Colonic mucosa (tissue), 4 donors: Measurements from ENCODE around the gene FES. TPM values are rescaled to one million over a fixed set of nuclear protein-coding genes. Genes with fewer than 3 reads are reported as not detected.

Source experiments
- DNase-seq: peaks from one replicate; pipeline ENCODE4 v3.0.0-alpha.2; 2020
- H3K27ac ChIP-seq: fragments of 200-600 bp; one replicate; pipeline ENCODE4 v1.8.0; 2021
- H3K27me3 ChIP-seq: fragments of 200-600 bp; one replicate; pipeline ENCODE4 v1.8.0; 2021
- H3K36me3 ChIP-seq: fragments of 200-600 bp; one replicate; pipeline ENCODE4 v1.8.0; 2021
- H3K4me1 ChIP-seq: fragments of 200-600 bp; one replicate; pipeline ENCODE4 v1.8.0; 2021; ENCODE audit warnings: mild to moderate bottlenecking
- H3K4me3 ChIP-seq: fragments of 200-600 bp; one replicate; pipeline ENCODE4 v1.8.0; 2021
- H3K9ac ChIP-seq, 2 donors: one replicate each; pipeline ENCODE4 v1.7.0; 2013; ENCODE audit warnings: control low read depth in 2 of 2, low read depth in 2 of 2, low read length in 2 of 2
- H3K9me3 ChIP-seq: fragments of 200-600 bp; one replicate; pipeline ENCODE4 v1.8.0; 2021
- intact Hi-C: fragments of 100-400 bp; cut with DNase I; formaldehyde crosslinking; loops from one replicate; pipeline ENCODE4 v1.14.1; 2022
- total RNA-seq, 2 donors: library from RNA; stranded (reverse); fragmentation: NEBNext Ultra II Directional in 1 of 2; extraction: Animal tissue kit (Norgen Biotek cat#: 25700) in 1 of 2; gene quantifications; one replicate each; pipeline ENCODE4 v1.2.1, GENCODE V29; 2021
- TF ChIP-seq, protein P1 (sequence below): fragments of 200-600 bp; IDR thresholded peaks from one replicate; pipeline ENCODE4 v1.8.0; 2022; ENCODE audit warnings: antibody characterized with exemption, mild to moderate bottlenecking
- donor health status: healthy.
- donor health status: DM: no; HTN: no; CAD: no.
- donor health status: DM: no; HTN: no; CAD: no.

FES gene
- total RNA-seq, 2 donors from 2014 or later, result 6.5 to 8.8 TPM

DNA sequence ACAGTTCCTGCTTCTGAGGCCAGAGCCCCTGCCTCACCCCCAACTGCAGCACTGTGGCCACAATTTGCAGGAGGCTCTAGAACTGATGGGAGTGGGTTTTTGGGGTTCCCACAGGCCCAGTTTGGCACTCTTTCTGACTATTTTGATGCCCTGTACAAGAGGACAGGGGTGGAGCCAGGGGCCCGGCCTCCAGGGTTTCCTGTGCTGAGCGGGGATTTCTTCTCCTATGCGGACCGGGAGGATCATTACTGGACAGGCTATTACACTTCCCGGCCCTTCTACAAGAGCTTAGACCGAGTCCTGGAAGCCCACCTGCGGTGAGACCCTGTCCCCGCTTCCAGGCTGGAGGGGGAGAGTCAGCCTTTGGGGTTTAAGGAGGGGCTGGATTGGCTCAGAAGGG, 25.7 kb downstream of the FES start:
- Histone ChIP-seq H3K4me3 (no peak overlapping the region), H3K9me3 (no peaks in the 10 kb centered on the region), H3K9ac (no peak overlapping the region), H3K27me3 (no peaks in the 10 kb centered on the region), H3K4me1 (no peaks in the 10 kb centered on the region), H3K36me3 (peaks cover 42% of the 10 kb centered on the region), H3K27ac (no peak overlapping the region)
- TF ChIP-seq, protein P1, sequence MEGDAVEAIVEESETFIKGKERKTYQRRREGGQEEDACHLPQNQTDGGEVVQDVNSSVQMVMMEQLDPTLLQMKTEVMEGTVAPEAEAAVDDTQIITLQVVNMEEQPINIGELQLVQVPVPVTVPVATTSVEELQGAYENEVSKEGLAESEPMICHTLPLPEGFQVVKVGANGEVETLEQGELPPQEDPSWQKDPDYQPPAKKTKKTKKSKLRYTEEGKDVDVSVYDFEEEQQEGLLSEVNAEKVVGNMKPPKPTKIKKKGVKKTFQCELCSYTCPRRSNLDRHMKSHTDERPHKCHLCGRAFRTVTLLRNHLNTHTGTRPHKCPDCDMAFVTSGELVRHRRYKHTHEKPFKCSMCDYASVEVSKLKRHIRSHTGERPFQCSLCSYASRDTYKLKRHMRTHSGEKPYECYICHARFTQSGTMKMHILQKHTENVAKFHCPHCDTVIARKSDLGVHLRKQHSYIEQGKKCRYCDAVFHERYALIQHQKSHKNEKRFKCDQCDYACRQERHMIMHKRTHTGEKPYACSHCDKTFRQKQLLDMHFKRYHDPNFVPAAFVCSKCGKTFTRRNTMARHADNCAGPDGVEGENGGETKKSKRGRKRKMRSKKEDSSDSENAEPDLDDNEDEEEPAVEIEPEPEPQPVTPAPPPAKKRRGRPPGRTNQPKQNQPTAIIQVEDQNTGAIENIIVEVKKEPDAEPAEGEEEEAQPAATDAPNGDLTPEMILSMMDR, result no peak
- DNase-seq, result no peak
- intact Hi-C loops, result no loop called here

DNA sequence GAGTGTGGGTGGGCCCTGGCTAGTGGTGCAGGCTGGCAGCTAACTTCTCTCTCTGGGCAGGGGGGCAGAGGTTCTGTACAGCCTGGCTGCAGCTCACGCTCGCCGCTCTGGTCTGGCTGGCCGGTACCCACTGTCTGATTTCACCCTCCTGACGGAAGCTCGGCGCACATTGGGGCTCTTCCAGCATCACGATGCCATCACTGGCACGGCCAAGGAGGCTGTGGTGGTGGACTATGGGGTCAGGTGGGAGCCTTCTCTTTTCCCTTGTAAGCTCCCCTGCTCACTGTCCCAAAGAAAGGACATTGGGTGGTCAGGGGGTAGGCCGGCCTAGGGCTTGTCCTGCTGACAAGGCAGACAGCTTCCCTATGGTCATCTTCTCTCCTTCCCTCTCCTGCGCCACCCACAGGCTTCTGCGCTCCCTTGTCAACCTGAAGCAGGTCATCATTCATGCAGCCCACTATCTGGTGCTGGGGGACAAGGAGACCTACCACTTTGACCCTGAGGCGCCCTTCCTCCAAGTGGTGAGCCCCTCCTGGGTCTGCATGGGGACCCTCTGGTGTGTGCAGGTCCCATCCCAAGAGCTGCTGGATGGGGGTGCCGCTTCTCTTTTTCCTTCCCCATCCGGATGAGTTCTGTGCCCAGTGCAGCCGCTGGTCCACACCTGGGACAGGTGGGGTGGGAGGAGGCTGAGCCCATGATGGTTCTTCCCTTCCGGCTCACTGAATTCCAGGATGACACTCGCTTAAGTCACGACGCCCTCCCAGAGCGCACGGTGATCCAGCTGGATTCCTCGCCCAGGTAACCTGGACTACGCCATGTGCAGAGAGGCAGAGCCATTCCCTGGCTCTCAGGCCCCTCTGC, 26.4 kb downstream of the FES start:
- Histone ChIP-seq H3K36me3 (peaks cover 42% of the 10 kb centered on the region), H3K27me3 (no peaks in the 10 kb centered on the region), H3K4me1 (no peaks in the 10 kb centered on the region), H3K9me3 (no peaks in the 10 kb centered on the region), H3K9ac (no peak overlapping the region), H3K4me3 (no peak overlapping the region), H3K27ac (no peak overlapping the region)
- TF ChIP-seq, protein P1, result no peak
- no peak for DNase-seq
- intact Hi-C loops, result no loop called here

DNA sequence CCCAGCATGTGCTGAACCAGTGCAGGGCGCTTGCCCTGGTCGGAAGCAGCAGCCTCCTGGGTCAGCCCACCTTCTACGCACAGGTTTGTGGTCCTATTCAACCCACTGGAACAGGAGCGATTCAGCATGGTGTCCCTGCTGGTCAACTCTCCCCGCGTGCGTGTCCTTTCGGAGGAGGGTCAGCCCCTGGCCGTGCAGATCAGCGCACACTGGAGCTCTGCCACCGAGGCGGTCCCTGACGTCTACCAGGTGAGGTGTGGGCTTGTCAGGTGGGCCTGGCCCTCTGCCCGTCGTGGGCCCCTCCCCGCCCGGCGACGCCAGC, 27.0 kb downstream of the FES start:
- Histone ChIP-seq H3K27me3 (no peaks in the 10 kb centered on the region), H3K9ac (no peak overlapping the region), H3K9me3 (no peaks in the 10 kb centered on the region), H3K27ac (no peak overlapping the region), H3K4me3 (no peak overlapping the region), H3K4me1 (no peaks in the 10 kb centered on the region), H3K36me3 (peaks cover 41% of the 10 kb centered on the region)
- intact Hi-C loops, result no loop called here
- TF ChIP-seq, protein P1, result no peak
- DNase-seq, result no peak

DNA sequence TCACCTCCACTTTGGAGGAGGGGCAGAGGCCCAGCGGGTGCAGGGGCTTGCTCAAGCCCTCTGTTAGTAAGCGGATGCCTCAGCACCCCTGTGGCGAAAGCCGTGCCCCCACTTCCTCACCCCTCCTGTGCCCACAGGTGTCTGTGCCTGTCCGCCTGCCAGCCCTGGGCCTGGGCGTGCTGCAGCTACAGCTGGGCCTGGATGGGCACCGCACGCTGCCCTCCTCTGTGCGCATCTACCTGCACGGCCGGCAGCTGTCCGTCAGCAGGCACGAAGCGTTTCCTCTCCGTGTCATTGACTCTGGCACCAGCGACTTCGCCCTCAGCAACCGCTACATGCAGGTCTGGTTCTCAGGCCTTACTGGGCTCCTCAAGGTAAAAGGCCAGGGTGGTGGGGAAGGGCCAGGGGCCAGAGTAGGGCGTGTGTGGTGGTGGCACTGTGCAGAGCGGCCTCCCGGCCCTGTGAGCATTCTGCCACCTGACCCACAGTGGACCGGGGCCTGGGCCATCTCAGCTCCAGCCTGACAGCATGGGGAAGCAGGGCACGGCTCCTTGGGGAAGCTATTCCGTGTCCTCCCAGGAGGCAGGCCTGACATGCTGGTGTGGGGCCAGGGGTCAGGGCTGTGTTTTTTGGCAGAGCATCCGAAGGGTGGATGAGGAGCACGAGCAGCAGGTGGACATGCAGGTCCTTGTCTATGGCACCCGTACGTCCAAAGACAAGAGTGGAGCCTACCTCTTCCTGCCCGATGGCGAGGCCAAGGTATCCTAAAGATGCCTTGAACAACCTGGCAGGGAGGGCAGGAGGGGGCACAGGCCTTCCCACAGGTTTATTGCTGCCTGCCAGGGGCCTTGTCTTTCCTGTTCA, 27.8 kb downstream of the FES start:
- Histone ChIP-seq H3K27ac (no peak overlapping the region), H3K27me3 (no peaks in the 10 kb centered on the region), H3K9ac (no peak overlapping the region), H3K36me3 (peaks cover 32% of the 10 kb centered on the region), H3K4me1 (no peaks in the 10 kb centered on the region), H3K9me3 (no peaks in the 10 kb centered on the region), H3K4me3 (no peak overlapping the region)
- TF ChIP-seq, protein P1, result no peak
- DNase-seq, result no peak
- intact Hi-C loops, result no loop called here

DNA sequence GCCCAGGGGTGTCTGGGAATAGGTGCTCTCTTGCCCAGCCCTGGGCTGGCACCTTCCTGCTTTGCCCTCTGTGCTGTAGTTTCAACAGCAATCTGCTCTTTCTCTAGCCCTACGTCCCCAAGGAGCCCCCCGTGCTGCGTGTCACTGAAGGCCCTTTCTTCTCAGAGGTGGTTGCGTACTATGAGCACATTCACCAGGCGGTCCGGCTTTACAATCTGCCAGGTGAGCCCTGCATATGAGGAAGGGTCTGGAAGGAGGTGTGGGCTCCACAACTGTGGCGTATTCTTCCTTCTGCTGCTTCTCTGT, 28.4 kb downstream of the FES start:
- Histone ChIP-seq H3K27me3 (no peaks in the 10 kb centered on the region), H3K4me3 (no peak overlapping the region), H3K9me3 (no peaks in the 10 kb centered on the region), H3K36me3 (peaks cover 34% of the 10 kb centered on the region), H3K4me1 (no peaks in the 10 kb centered on the region), H3K9ac (no peak overlapping the region), H3K27ac (no peak overlapping the region)
- DNase-seq, result no peak
- intact Hi-C loops, result no loop called here
- TF ChIP-seq, protein P1, result no peak
